ENCODE measurements around the gene HDGF.
"Not testable (repeated sequence)": the region's sequence is repeated elsewhere in the genome, so short reads cannot be mapped to it uniquely, and the experiment has no call there.

Gene HDGF

DNA sequence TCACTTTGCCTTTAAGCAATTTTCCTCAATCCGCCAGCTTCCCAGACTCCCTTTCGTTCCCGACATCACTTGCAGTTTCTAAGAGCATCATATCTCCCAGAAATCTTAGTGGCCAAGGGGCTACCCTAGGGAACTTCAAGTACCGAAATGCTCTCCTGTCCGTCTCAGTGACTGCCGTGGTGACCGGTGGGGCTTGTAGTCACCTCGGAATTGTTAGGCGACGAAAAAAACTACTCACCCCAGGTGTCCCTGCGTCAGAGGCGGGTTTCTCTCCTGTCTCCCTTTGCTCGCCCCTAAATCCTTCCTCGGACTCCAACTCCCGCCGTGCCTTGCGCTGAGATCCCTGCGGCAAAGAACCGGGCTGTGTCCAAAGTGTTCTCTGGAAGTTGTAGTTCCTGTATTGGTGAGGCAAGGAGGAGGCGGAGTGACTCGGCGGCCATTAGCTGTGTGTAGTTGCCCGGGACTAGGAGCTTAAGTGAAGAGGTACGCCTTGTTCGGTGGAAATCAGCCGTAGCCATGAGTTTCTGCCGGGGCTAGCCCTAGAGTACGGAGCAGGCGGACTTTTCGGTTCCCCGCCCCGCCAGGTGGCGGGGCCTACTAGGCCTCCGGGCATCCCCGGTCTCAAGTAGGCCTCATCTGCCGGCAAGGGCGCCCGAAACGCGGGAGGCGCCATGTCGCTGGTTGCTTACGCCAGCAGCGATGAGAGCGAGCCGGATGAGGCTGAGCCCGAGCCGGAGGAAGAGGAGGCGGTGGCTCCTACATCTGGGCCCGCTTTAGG is 15.8 kb upstream of the HDGF start, which contains the start of gene PRCC:
PRCC (plus strand) TSS at position 435 of the 778 bp plus-strand sequence; CDS start at position 672, 237 bp downstream.
- DNase-seq (ENCODE audit: low read depth) = peak; percentile 100

DNA sequence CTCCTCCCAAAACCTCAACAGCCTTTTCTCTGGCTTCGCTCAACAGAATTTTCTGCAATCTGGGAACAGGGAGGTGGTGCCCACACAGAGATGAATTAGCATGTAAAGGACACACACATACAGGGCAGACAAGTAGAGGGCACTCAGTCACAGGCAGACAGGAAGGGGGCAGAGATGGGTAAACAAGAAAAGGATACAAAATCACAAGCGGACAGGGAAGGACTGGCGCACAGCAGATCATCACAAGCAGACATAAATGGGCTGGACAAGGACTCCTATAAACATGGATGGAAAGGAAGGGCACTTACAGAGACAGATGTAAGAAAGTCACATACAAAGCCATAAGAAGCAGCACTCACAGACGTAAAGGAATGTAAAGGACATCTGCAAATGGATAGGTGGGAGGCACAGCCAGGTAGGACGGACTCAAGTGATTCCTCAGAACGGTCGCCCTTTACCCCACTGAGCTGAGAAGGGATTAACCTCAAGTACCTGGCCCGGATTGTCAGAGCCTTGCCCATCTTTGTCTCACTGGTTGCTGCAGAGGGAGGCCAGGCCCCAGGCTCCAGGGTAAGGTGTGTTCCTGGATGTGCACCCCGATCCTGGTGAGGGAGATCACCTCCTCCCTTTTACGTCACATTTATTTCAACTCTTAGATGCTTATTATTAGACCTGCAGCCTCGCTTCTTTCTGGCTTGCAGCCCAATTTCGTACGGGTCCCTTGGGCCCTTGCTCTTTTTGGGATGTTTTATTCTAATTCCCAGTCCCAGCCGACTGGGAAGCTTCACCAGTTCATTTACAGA is 15.0 kb upstream of the HDGF start:
- peak; percentile 20 for DNase-seq (ENCODE audit: low read depth)

DNA sequence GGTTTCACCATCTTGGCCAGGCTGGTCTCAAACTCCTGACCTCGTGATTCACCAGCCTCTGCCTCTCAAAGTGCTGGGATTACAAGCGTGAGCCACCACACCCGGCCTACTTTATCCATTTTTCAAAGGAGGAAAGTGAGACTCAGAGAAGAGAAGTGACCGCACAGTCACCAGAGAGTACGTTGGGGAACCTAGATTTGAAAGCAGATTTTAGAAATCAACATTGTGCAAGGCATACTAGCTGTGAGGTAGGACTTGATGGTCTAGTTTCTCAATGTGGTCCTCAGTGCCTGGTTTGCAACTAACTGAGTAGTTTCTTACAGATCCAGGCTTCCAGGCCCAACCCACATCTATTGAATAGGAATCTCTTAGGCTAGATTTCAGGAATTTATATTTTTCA is 14.2 kb upstream of the HDGF start:
- DNase-seq (ENCODE audit: low read depth) = no peak

DNA sequence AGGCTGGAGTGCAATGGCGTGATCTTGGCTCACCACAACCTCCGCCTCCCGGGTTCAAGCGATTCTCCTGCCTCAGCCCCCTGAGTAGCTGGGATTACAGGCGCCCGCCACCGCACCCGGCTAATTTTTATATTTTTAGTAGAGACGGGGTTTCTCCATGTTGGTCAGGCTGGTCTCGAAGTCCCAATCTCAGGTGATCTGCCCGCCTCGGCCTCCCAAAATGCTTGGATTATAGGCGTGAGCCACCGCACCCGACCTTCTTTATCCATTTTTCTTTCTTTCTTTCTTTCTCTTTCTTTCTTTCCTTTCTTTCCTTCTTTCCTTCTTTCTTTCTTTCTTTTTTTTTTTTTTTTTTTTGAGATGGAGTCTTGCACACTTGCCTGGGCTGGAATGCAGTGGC is 13.7 kb upstream of the HDGF start:
- not testable (repeated sequence) for DNase-seq (ENCODE audit: low read depth)

DNA sequence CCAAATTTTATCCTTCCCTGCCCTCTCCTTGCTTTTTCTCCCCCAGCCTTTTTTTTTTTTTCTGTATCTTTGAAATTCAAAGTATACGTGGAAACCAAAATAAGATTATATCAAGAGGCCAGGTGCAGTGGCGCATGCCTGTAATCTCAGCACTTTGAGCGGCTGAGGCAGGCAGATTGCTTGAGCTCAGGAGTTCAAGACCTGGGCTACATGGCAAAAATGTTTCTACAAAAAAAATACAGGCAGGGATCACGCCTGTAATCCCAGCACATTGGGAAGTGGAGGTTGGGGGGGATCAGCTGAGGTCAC is 9.3 kb upstream of the HDGF start:
- DNase-seq (ENCODE audit: low read depth) = no peak

DNA sequence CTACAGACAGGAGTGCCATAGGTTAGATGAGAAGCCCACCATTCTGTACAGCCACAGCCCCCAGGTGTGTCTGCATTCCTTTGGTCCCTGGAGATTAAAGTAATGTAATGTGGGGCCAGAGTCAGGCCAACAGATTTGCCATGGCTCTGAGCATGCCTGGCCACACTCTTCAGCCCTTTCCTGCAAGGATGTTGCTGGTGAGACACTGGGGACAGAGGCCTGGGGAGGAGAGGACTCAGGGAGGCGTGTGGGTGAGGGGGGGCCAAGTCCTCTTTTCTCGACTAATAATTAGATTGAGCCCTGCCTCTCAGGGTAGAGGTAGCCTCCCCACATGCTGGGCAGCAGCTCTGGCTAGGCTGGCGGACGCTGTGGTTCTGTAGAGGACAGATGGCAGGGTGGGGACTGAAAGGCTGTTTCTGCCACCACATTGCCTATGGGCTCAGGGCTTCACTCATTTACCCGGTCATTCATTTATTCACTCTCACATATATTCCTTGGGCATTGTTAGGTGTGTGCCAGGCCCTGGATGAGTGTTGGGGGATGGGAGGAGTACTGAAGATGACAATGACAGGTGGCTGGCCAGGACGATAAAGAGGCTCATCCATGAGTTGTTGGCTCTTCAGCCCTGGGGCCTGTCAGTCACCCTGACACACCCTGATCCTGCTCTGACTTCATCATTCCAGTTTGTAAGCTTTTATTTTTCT is 8.8 kb upstream of the HDGF start:
- no peak for DNase-seq (ENCODE audit: low read depth)

DNA sequence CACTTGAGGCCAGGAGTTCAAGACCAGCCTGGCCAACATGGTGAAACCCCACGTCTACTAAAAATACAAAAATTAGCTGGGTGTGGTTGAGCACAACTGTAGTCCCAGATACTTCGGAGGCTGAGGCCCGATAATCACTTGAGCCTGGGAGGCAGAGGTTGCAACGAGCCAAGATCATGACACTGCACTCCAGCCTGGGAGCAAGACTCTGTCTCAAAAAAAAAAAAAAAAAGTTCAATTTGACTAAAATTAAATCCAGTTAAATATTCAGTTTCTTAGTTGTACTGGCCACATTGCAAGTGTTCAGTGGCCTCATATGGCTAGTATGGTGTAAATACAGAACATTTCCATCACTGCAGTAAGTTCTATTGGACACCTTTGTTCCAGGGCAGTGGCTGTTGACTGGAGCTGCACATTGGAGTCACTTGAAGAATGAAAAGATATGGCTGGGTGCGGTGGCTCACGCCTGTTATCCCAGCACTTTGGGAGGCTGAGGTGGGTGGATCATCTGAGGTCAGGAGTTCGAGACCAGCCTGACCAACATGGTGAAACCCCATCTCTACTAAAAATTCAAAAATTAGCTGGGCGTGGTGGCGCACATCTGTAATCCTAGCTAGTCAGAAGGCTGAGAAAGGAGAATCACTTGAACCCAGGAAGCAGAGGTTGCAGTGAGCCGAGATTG is 6.2 kb upstream of the HDGF start:
- DNase-seq (ENCODE audit: low read depth) = not testable (repeated sequence)

DNA sequence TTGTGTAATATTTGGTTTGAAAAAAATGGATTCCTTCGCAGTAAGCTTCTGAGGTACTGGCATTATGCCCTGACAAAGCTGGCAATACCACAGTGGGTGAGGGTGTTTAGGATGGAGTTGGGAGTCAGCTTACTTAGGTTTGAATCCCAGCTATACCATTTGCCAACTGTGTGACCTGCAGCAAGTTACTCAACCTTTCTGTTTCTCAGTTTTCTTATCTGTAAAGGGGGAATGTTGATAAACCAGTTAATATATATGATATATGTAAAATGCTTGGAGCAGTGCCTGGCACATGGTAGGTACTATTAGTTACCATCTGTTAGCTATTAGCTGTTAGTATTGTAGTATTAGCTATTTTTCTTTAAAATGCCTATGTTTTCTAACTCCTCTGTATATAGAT is 4.9 kb upstream of the HDGF start:
- DNase-seq (ENCODE audit: low read depth) = no peak

DNA sequence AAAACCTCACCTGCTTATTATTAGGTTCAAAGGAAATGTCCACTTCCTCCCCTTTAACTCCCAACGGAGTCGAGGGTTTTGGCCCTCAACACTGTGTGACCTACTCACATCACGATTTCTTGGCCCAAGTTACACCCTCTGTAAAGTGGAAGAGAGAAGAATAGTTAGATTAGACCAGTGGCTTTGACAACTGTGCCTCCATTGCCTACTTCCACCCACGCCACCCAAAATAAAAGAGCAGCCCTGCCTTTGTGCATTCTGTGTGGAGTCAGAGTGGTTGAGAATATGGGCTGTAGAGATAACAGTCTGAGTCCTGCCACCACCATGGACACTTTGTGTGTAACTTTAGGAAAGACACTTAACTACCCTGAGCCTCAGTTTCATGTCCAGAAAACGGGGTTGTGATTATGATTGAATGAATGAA is 4.1 kb upstream of the HDGF start:
- DNase-seq (ENCODE audit: low read depth) = no peak

DNA sequence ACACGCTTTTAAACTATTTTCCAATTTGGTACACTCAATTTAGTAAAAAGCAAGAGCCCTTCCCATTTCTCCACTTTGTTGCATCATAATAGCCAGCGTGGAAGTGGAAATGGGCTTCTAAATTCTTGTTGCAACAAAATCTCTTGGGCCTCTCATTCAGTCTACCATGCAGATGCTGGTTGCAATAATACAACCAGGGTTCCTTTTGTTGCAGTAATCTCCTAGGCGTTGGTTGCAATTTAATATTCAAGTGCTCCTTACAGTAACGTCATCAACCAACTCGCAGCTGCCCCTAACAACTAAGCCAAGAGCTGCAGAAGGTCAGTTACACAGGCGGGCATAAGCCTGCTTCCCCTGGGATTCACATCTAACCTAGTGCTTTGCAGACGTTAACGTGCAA is 2.7 kb upstream of the HDGF start:
- DNase-seq (ENCODE audit: low read depth) = no peak

DNA sequence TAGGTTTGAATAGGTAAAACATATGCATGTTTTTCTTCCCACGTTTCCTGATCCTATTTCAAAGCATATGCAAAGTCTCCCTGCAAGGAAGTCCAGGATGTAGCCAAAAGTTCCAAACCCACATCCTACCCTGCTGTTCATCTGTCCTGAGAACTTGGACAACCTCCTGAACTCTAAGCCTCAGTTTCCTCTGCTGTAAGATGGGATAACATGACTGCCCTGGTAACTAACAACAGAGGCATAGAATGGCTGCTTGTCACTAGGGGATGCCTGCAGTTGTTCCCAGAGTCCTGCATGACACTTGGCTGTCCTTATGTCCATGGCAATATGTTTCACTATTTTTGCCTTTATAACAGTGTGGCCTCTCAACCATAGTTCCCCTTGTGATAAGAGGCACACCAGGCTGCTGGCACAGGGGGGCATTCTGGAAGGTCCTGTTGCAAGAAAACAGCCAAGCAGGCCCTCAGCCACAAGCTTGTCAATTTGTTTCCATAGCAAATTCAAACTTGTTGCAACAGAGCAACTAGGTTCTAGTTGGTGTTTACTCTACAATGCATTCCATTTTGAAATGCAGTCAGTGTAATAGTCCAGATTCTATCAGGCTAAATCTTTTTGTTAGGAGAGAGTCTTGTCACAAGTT is 1.5 kb upstream of the HDGF start:
- DNase-seq (ENCODE audit: low read depth) = peak; percentile 70

DNA sequence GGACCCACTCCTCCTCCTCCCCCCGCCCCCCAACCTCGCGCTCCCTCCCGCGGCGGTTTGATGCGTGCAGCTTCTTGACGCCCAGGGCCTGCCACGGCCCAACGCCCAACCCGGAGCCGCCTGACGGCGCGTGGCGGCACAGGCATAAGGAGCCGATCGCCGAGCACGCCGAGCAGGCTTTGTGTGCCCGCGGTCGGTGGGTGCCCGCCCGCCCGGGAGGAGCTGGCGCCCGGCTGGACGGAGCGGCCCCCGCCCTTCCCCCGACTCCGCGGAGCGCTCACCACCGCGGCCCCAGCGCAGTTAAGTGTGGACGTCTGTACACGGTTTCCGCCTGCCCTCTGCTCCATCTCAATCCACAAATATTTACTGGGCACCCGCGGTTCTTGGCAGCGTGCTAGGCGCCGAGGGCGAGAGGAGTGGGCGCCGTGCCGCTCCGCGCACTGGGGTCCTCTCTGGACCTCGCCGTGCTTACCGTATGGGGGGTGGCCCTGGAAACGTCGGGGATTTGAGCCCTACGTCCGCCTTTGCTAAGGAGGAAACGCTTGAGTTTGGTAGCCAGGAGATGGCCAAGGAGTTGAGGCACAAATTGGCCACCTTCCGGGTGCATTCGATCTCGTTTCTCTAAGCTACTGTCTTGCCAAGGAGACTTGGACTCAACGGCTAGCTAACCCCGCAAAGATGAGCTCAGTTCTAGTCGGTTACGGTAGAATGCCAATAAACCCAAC is 444 bp upstream of the HDGF start:
- peak; percentile 97 for DNase-seq (ENCODE audit: low read depth)

DNA sequence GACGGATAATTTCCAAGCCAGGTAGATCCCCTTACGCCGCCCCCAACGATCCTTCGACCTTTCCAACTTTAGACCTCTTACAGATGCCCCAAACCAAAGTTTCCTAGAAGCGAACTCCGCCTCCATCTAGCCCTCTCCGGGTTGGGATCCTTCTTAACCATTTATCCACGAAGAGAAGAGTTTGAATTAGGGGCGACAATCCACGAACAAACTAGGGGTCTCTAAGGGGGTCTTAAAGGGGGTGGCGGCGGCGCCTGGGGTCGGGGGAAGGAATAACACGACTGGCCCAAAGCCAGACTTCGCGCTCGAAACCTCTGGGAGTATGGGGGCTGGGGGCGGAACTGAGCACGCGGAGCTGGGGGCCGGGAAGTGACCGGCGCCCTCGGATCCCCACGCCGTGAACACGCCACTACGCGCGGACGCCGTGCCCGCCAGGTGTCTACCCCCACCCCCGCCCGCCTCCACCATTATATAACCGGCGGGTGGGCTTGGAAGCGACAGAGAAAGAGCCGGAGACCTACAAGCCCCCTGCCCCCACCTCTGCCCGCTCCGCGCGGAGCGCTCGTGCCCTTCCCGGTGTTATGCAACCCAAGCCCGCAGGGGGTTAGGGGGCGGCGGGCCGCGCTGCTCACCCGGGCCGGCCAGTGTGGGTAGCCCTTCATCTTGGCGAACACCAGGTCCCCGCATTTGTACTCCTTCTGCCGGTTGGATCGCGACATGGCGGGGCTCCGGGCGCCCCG is 594 bp downstream of the HDGF start:
- DNase-seq (ENCODE audit: low read depth) = peak; percentile 38

DNA sequence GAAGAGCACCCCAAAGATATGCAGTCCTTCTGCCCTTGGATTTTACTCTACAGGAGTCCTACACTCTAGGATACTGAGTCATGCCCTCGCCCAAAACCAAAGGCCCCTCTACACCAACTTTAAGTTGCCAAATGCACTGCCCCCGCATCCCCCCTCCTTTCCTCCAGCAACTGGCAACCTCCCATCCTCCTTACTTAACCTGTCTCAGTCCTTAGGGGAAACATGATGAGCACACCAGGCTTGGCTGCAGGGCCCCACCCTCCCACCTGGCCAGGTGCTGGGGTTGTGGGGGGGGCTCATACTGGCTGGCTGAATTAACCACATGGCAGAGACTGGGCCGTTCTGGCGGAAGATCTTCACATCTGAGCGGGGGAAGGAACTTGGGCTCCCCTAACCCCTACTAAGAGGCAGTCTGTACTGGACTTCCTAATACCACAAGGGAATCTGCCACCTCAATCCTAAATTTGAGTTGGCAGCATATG is 1.2 kb downstream of the HDGF start:
- no peak for DNase-seq (ENCODE audit: low read depth)

DNA sequence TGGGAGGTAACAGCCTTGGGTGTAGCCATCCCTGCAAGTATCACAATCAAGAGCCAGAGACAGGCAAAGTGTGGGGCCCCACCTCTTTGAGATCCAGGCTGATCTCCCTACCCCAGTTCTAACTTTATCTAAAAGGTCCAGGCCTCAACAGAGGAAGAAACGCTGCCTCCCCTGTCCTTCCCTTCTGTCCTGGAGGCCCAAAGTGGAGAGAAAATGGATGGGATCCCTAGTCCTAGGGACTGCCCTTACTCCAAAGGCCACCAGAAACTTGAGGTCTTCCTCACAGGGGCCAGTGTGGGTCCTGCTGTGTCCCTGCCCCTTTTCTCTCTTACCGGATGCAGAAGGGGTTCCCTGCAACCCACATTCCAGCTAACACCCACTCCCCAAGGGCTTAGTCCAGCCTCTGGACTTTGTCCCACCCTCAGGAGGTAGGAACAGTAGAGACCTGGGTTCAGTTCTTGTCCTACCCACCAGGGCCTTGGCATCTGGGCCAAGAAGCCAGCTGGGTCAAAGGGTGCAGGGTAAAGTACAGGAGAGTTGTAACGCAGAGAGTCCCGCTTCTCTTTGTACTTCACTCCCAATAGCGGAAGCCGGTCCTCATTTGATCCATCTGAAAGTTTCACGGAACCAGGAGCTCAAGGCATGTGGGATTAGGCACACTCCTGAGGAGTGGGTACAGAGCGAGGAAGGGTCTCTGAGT is 1.9 kb downstream of the HDGF start:
- no peak for DNase-seq (ENCODE audit: low read depth)

DNA sequence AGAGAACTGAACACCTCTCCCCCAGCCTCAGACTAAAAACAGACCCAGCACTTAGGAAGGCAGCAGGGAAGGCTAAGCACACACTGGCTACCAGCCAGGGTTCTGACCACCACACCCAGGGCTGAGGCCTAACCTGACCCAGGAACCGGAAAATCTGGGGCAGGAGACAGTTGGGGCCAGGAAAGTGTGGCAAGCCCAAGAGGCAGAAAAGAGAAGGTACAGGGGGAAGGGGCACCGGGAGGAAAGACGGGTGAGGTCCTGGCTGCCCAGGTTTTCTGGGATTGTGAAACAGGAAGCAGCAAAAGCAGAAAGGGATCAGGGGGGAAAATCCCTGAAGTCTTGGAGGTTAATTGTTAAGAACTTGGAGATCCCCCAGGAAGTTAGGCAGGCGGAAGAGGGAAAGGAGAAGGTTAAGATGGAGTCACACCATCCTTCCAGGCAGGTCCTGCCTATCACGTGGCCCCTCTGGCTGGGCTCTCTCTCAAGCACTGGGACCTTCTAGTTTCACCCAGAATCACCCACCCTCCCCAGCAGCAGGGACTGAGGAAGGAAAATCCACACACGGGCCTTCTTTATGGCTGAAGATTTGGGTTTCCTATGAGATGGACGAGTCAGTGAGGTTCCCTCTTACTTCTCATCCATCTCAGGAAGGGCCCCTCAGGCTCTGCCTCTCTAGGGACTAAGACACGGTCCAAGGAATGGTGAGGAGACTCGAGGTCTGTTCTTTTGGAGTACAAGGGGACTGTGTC is 2.6 kb downstream of the HDGF start:
- DNase-seq (ENCODE audit: low read depth) = peak; percentile 70

DNA sequence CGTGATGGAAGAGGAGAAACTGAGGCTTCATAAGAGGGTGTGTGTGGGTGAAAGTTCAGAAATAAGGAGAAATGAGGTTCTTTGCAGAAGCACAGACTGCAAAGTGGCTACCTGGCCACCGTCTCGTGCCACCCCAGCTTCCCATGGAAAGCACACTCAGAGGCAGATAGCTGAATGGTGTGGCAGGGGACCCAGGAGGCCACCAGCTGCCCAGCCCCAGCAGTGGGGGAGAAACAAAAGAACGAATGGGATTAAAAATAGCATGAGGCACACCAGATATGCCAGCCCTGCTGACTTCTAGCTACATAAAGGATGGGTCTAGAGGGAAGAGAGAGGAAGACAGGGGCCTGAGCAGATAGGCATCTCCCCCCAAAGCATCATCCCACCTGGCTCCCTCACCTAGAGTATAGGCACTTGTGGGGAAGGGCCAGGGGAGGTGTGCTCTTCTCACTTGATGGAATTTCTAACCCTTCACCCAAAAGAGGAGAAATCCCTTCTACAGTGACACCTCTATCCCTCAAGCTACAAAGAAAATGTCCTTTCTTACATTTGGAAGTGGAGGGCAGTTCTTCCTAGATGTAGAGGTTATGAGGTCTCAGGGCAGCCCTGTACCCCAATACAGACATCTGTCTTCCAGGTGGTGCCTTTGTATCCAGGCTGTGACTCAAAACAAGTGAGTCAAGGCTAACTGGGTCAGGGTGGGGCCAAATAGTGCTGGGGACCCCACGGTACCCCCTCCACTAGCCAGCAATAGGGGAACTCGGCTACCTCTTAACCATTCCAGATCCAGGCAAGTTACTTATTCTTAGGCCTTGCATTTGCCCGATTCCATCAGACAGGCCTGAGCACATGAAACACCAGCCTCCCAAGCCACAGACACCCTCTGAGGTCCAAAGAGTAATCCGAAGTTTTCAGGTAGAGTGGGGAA is 3.5 kb downstream of the HDGF start:
- peak; percentile 37 for DNase-seq (ENCODE audit: low read depth)

Data from iris pigment epithelial cell (primary cell).